GM23338 (cell line): ENCODE measurements around the gene CCL21. TPM values are rescaled to one million over a fixed set of nuclear protein-coding genes. Genes with fewer than 3 reads are reported as not detected.
"Not testable (repeated sequence)": the region's sequence is repeated elsewhere in the genome, so short reads cannot be mapped to it uniquely, and the experiment has no call there.

ENCODE experiments used
- ATAC-seq: fragments of 200-7000 bp; cut with Tn5 transposase; 3 replicates; pipeline ENCODE4 v1.9.1; 2020
- DNase-seq: peaks from one replicate; pipeline ENCODE4 v3.0.0-alpha.2; 2015; ENCODE audit warnings: low spot score
- H2AFZ ChIP-seq: fragments of 200-600 bp; sonication (generic); 2 replicates; pipeline ENCODE4 v1.8.0; 2016; ENCODE audit warnings: antibody characterized with exemption, mild to moderate bottlenecking, moderate library complexity
- H3F3A ChIP-seq: fragments of 200-600 bp; sonication (generic); replicated peaks from 2 replicates; pipeline ENCODE4 v1.8.0; 2017; ENCODE audit warnings: antibody characterized with exemption, mixed run types, low read depth
- H3K27ac ChIP-seq: fragments of 200-600 bp; sonication (generic); 2 replicates; pipeline ENCODE4 v1.6.1; 2016; ENCODE audit warnings: low read depth
- H3K27me3 ChIP-seq: fragments of 200-600 bp; sonication (generic); 2 replicates; pipeline ENCODE4 v1.8.0; 2016; ENCODE audit warnings: mild to moderate bottlenecking, mixed run types, moderate library complexity; ENCODE audit not compliant: insufficient read depth
- H3K36me3 ChIP-seq: fragments of 200-600 bp; sonication (generic); 2 replicates; pipeline ENCODE4 v1.8.0; 2016; ENCODE audit warnings: mild to moderate bottlenecking; ENCODE audit not compliant: insufficient read depth
- H3K4me1 ChIP-seq: fragments of 200-600 bp; sonication (generic); 2 replicates; pipeline ENCODE4 v1.8.0; 2016; ENCODE audit warnings: mild to moderate bottlenecking, moderate library complexity; ENCODE audit not compliant: insufficient read depth
- H3K4me2 ChIP-seq: fragments of 200-600 bp; sonication (generic); 2 replicates; pipeline ENCODE4 v1.7.1; 2017; ENCODE audit warnings: mixed run types
- H3K4me3 ChIP-seq: fragments of 200-600 bp; sonication (generic); 2 replicates; pipeline ENCODE4 v1.6.1; 2016; ENCODE audit warnings: mixed run types
- H3K79me2 ChIP-seq: fragments of 200-600 bp; sonication (generic); replicated peaks from 2 replicates; pipeline ENCODE4 v1.8.0; 2017; ENCODE audit warnings: mild to moderate bottlenecking; ENCODE audit not compliant: insufficient read depth
- H3K9me2 ChIP-seq: fragments of 200-600 bp; sonication (generic); 2 replicates; pipeline ENCODE4 v1.8.0; 2017; ENCODE audit not compliant: insufficient read depth
- H4K20me1 ChIP-seq: fragments of 200-600 bp; sonication (generic); replicated peaks from 2 replicates; pipeline ENCODE4 v1.8.0; 2017; ENCODE audit warnings: mild to moderate bottlenecking; ENCODE audit not compliant: insufficient read depth
- H3K27ac Mint-ChIP-seq: 2 replicates; pipeline ENCODE4 v1.8.0; 2020; ENCODE audit warnings: inconsistent platforms, mild to moderate bottlenecking, moderate library complexity, mixed read lengths
- H3K27me3 Mint-ChIP-seq: 3 replicates; pipeline ENCODE4 v1.8.0; 2022; ENCODE audit warnings: low read depth, mild to moderate bottlenecking, moderate library complexity, mixed read lengths, inconsistent platforms; ENCODE audit not compliant: insufficient read depth, poor library complexity
- H3K36me3 Mint-ChIP-seq: 3 replicates; pipeline ENCODE4 v1.8.0; 2021; ENCODE audit warnings: low read depth, mild to moderate bottlenecking, inconsistent platforms, moderate library complexity, mixed read lengths
- H3K4me1 Mint-ChIP-seq: 3 replicates; pipeline ENCODE4 v1.8.0; 2020; ENCODE audit warnings: mild to moderate bottlenecking, inconsistent platforms, mixed read lengths
- H3K4me3 Mint-ChIP-seq: 3 replicates; pipeline ENCODE4 v1.8.0; 2021; ENCODE audit warnings: moderate library complexity, mild to moderate bottlenecking, inconsistent platforms, mixed read lengths
- H3K9me3 Mint-ChIP-seq: 3 replicates; pipeline ENCODE4 v1.8.0; 2020; ENCODE audit warnings: moderate library complexity, mild to moderate bottlenecking, inconsistent platforms, mixed read lengths
- CREB1 ChIP-seq: fragments of 250-450 bp; sonication (Bioruptor Pico); IDR thresholded peaks from 2 replicates; pipeline ENCODE4 v1.5.0; 2020; ENCODE audit warnings: low read depth, mild to moderate bottlenecking, moderate library complexity
- ETS1 ChIP-seq: IDR thresholded peaks from 2 replicates; pipeline ENCODE4 v1.6.1; 2016; ENCODE audit warnings: antibody characterized with exemption
- EZH2 ChIP-seq: fragments of 200-600 bp; sonication (generic); IDR thresholded peaks from one replicate; pipeline ENCODE4 v1.8.0; 2017; ENCODE audit warnings: antibody characterized with exemption, mild to moderate bottlenecking, low read depth; ENCODE audit not compliant: unreplicated experiment
- EZH2phosphoT487 ChIP-seq: fragments of 200-600 bp; sonication (generic); IDR thresholded peaks from one replicate; pipeline ENCODE4 v1.8.1; 2018; ENCODE audit warnings: antibody characterized with exemption; ENCODE audit not compliant: unreplicated experiment
- JUNB ChIP-seq: IDR thresholded peaks from one replicate; pipeline ENCODE4 v1.6.1; 2016; ENCODE audit warnings: antibody characterized with exemption; ENCODE audit not compliant: unreplicated experiment
- NANOG ChIP-seq: IDR thresholded peaks from 2 replicates; pipeline ENCODE4 v1.6.1; 2016; ENCODE audit warnings: antibody characterized with exemption, borderline replicate concordance
- POLR2AphosphoS5 ChIP-seq: IDR thresholded peaks from 2 replicates; pipeline ENCODE4 v1.6.1; 2016; ENCODE audit warnings: antibody characterized with exemption, low read depth
- REST ChIP-seq: IDR thresholded peaks from one replicate; pipeline ENCODE4 v1.6.1; 2018; ENCODE audit warnings: antibody characterized with exemption; ENCODE audit not compliant: unreplicated experiment
- STAT1 ChIP-seq: IDR thresholded peaks from one replicate; pipeline ENCODE4 v1.6.1; 2016; ENCODE audit warnings: antibody characterized with exemption; ENCODE audit not compliant: unreplicated experiment
- ZNF331 ChIP-seq: fragments of 250-450 bp; sonication (Bioruptor Pico); IDR thresholded peaks from 2 replicates; pipeline ENCODE4 v1.5.0; 2020; ENCODE audit warnings: low read depth, mild to moderate bottlenecking, moderate library complexity
- polyA plus RNA-seq: library from polyadenylated mRNA; unstranded; fragments of >200 nt; fragmentation: Nextera tagmentation; extraction: Ambion mirVana; gene quantifications from 2 replicates; pipeline ENCODE4 v1.2.1, GENCODE V29; 2016
- total RNA-seq: library from RNA; depleted of rRNA; stranded (reverse); fragments of >200 nt; shearing (Covaris generic); gene quantifications from 2 replicates; pipeline ENCODE4 v1.2.3, GENCODE V29; 2014

Gene CCL21
- total and polyA plus RNA-seq, 2 experiments from 2014 or later, result not detected

GRCh38 chr9:34741628-34742027 is 31.7 kb upstream of the CCL21 start (continued):
- TF ChIP-seq ETS1 (no peak), EZH2phosphoT487 (no peak)

GRCh38 chr9:34740176-34740575 is 30.2 kb upstream of the CCL21 start:
- H3K4me2 ChIP-seq, H3K9me3 Mint-ChIP-seq, H3K27me3 ChIP-seq, H3K36me3 ChIP-seq, H3K4me3 Mint-ChIP-seq, H3K27me3 Mint-ChIP-seq, H3K4me3 ChIP-seq, H3K79me2 ChIP-seq, H3K27ac ChIP-seq, H3F3A ChIP-seq, H2AFZ ChIP-seq, H3K27ac Mint-ChIP-seq, H4K20me1 ChIP-seq, DNase-seq, H3K4me1 ChIP-seq, H3K9me2 ChIP-seq, H3K4me1 Mint-ChIP-seq, ATAC-seq, H3K36me3 Mint-ChIP-seq: not testable (repeated sequence)

GRCh38 chr9:34737677-34738260 is 27.8 kb upstream of the CCL21 start:
- Mint-ChIP-seq H3K27ac (no peak overlapping the region), H3K4me3 (no peak overlapping the region)
- no peak for DNase-seq
- TF ChIP-seq ZNF331 (no peak), REST (no peak), STAT1 (no peak), NANOG (no peak), ETS1 (no peak), EZH2phosphoT487 (no peak), EZH2 (no peak), POLR2AphosphoS5 (no peak), JUNB (no peak), CREB1 (CRISPR knock-in tag) (no peak)

More at GRCh38 chr9:34737677-34738260, 27.8 kb upstream of the CCL21 start:
- no peak overlapping the region for H2AFZ ChIP-seq
- no peak overlapping the region for H3K4me3 ChIP-seq
- no peak overlapping the region for H3K27ac ChIP-seq
- H3K4me1 Mint-ChIP-seq, result peaks cover 2% of the 10 kb centered on the region; the same call in 1 of the 3 replicates
- H3K36me3 Mint-ChIP-seq, result no peaks in the 10 kb centered on the region; the same call in 2 of the 3 replicates
- H3K4me1 ChIP-seq, result no peaks in the 10 kb centered on the region
- H3K79me2 ChIP-seq, result no peaks in the 10 kb centered on the region
- no peaks in the 10 kb centered on the region for H3K36me3 ChIP-seq
- no peaks in the 10 kb centered on the region for H3K27me3 ChIP-seq
- H3K9me3 Mint-ChIP-seq, result peaks cover 6% of the 10 kb centered on the region
- no peaks in the 10 kb centered on the region for H4K20me1 ChIP-seq
- H3F3A ChIP-seq, result no peaks in the 10 kb centered on the region
- no peak for ATAC-seq
- H3K4me2 ChIP-seq, result no peak overlapping the region
- H3K9me2 ChIP-seq, result no peaks in the 10 kb centered on the region
- peaks cover 2% of the 10 kb centered on the region for H3K27me3 Mint-ChIP-seq
